Rectal smooth muscle tissue (tissue), 1 donor: Measurements from ENCODE around the gene CXXC5.

Experiments
- H3K27ac ChIP-seq: one replicate; pipeline ENCODE4 v1.7.0; 2013; ENCODE audit warnings: low read depth, low read length, inconsistent platforms
- H3K27me3 ChIP-seq: one replicate; pipeline ENCODE4 v1.7.0; 2013; ENCODE audit warnings: low read length; ENCODE audit not compliant: control insufficient read depth, insufficient read depth
- H3K36me3 ChIP-seq: one replicate; pipeline ENCODE4 v1.7.0; 2013; ENCODE audit warnings: low read length; ENCODE audit not compliant: control insufficient read depth, insufficient read depth
- H3K4me1 ChIP-seq: one replicate; pipeline ENCODE4 v1.7.0; 2013; ENCODE audit warnings: low read length; ENCODE audit not compliant: control insufficient read depth, insufficient read depth
- H3K4me3 ChIP-seq: one replicate; pipeline ENCODE4 v1.7.0; 2013; ENCODE audit warnings: low read length
- H3K9ac ChIP-seq: one replicate; pipeline ENCODE4 v1.7.0; 2013; ENCODE audit warnings: low read length

CXXC5 gene

DNA sequence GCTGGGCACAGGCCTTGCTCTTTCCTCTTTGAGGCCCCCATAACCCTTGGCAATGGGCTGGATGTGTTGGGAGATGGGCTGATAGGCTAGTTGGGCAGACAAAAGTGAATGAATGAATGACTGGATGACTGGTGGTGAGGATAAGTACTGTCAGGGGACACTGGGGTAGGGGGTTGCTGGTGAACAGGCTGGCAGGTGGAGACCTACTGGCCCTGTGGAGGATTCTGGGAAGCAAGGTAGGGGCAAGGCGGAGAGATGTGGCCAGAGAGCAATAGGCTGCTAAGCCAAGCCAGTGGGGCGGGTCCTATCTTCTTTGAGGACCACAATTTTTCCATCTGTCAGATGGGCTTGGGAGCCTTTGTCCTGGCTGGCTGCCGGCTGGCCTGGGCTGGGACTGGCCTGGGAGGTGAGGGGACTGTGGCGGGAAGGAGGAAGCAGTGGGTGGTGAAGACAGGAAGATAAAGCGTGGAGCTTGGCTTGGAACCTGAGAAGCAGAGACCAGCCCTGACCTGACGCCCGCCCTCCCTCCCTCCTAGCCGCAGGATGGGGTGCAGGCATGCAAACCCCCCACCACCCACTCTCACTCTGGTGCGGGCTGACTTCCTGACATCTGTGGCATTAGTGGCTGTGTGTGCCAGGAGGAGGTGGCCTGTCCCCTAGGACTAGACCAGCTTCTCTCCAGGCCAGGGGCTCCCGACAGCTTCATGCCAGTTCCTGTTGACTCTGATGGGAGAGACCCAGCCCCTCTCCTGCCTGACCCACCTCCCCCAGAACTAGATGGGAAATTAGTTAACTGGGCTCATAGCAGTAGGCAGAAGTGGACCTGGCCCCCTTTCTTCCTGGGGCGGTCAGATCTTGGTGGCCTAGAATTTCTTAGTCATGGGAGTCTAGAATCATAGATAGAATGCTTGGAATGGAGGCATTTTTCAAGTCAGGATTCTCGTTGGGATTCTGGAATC is 9.5 kb downstream of the CXXC5 start:
- Histone ChIP-seq H3K4me1 (peaks cover 61% of the 10 kb centered on the region), H3K27me3 (no peaks in the 10 kb centered on the region), H3K27ac (peak overlapping the region; percentile 86), H3K4me3 (no peak overlapping the region), H3K9ac (no peak overlapping the region), H3K36me3 (no peaks in the 10 kb centered on the region)

DNA sequence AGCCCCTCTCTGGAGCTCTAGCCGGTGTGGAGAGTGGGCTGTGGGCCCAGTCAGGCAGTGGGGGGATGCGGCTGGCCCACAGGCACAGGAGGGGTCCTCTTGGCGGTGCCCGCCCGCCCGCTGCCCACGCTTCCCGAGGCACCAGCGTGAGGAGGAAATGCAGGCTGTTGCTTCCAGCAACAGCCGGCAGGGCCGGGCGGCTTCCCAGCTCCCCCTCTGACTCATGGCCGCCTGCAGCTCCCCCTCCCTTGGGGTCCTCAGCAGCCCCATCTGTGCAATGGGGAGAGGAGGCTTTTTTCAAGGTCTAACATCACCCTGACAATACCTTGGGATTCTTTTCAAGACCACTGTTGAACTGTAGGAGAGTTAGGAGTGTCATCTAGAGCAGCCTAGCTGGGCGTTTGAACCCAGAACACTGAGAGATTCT is 10.4 kb downstream of the CXXC5 start:
- Histone ChIP-seq H3K9ac (no peak overlapping the region), H3K27ac (peak overlapping the region; percentile 86), H3K4me3 (no peak overlapping the region), H3K4me1 (peaks cover 57% of the 10 kb centered on the region), H3K27me3 (no peaks in the 10 kb centered on the region), H3K36me3 (no peaks in the 10 kb centered on the region)

DNA sequence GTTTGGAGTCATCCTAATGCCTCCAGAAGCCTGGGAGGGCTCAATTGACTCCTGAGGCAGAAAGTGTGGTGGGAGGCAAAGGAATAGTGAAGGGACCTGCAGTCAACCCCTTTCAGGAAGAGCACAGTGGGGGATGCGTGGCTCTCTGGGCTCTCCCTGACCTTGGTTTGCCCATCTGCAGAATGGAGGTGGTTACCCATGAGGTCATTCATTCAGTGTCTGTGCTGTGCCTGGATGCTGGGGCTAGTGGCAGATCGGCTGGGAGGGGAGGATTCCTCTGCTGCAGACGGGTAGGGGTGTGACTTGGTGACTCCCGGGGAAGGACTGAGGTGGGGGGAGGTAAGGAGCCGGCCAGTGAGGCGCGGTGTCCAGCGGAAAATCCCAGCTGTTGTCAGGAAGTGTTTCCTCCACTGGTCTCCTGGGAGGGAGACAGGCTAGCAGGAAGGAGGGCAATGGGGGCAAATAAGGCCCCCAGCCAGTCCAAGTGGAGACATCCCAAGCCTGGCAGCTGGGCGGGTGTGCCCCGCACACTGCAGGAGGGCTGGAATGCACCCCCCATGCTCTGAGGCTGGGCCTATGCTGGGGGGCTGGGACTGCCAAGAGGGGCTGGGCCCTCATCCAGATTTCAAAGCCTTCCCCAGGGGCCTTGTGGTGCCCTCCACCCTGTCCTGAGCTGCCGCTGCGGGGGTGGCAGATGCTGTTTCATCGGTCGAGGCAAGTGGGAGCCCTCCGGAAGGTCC is 10.9 kb downstream of the CXXC5 start:
- Histone ChIP-seq H3K4me1 (peaks cover 56% of the 10 kb centered on the region), H3K9ac (no peak overlapping the region), H3K36me3 (no peaks in the 10 kb centered on the region), H3K27ac (peak overlapping the region; percentile 86), H3K27me3 (no peaks in the 10 kb centered on the region), H3K4me3 (peak overlapping the region; percentile 43)

DNA sequence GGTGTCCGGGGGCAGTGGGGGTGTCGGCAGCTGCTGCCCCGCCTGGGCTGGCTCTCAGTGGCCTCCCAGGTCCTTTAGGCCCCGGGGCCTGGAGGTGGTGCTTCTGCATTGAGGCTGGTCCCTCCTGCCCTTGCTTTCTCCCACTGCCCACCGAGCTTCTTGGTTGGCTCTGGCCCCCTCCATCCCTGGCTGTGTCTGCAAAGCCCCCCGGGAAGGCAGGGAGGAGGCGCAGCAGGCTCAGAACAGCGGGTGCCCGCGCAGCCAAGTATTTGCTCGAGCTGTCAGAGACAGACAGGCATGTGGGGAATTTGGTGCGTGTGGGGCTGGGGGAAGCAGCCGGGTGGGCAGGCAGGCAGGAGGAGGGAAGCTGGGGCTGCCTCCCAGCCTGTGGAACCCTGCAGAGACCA is 11.5 kb downstream of the CXXC5 start:
- peak overlapping the region; percentile 43 for H3K4me3 ChIP-seq
- peak overlapping the region; percentile 29 for H3K9ac ChIP-seq
- peak overlapping the region; percentile 86 for H3K27ac ChIP-seq
- no peaks in the 10 kb centered on the region for H3K27me3 ChIP-seq
- no peaks in the 10 kb centered on the region for H3K36me3 ChIP-seq
- peaks cover 50% of the 10 kb centered on the region for H3K4me1 ChIP-seq

DNA sequence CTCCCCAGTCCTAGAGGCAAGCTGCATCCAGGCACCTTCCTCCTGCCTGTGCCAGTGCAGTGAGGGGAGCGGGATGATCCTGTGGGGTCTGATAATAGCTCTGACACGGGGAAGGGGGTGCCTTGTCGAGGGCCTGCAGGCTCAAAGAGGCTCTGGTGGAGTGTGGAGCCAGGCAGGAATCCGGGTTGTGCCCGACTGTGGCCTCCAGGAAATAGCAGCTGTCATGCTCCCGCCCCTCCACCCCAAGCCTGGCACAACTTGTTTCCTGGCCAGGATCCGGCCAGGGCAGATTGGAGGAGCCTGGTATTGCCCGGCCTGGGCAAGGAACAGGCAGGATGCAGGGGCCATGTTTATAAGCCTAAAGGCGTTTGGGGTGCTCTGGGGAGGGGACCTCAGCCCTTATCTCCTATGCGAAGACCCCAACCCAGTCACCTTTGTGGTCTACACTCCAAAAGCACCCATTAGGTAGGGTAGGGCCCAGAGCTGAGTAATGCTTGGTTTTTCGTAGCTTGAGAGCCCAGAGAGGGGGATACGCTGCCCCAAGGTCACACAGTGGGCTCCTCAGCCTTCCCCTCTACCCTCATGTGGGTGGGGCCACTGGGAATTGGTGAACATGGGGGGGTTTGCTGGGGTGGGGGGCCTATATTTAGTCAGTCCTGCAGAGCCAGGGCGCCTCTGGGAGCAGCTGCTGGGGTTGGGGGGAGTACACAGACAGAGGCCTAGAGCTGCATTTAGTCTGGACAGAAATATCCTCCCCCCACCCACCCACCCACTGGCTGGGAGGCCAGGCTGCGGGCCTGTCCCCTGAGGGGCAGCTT is 12.2 kb downstream of the CXXC5 start:
- H3K27me3 ChIP-seq, result no peaks in the 10 kb centered on the region
- H3K27ac ChIP-seq, result peak overlapping the region; percentile 86
- H3K4me1 ChIP-seq, result peaks cover 45% of the 10 kb centered on the region
- H3K4me3 ChIP-seq, result peak overlapping the region; percentile 43
- H3K9ac ChIP-seq, result peak overlapping the region; percentile 29
- no peaks in the 10 kb centered on the region for H3K36me3 ChIP-seq

DNA sequence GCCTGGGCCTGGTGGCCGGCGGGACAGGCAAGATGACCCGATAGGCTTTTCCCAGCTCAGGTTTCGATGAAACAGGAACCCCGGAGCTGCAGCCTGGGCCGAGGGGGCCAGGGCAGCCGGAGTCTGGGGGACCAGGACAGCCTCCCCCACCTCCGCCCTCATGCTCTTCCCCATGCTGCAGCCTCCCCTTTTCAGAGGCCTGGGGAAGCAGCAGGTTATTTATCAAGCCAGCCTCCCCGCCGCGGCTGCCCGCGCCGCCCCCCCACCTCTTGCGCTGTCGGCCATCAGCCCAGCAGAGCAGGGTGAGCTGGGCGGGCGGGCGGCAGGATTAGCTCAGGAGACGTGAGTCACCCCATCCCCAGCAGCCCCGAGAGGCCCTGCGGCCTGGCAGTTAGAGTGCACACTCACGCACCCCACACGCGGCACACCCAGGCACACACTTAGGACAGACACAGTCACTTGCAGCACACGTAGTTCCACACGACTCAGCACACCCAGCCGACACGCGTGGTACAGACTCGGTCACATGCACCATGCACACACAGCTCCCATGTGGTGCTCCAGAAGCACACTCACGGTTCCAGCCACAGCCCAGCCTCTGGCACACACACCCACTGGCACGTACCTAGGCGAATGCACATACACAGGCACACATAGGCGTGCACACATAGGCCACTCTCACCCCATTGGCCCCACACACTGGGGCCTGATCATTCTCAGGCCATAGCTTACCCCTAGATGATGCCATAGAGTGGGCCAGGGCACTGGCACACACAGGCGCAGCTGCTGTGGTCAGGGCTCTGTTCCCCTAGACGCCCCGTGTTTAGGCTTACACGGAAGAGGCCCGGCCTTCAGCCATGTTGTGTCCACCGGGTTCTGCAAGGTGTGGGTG is 13.0 kb downstream of the CXXC5 start:
- Histone ChIP-seq H3K36me3 (no peaks in the 10 kb centered on the region), H3K27ac (peak overlapping the region; percentile 81), H3K9ac (no peak overlapping the region), H3K4me1 (peaks cover 38% of the 10 kb centered on the region), H3K27me3 (no peaks in the 10 kb centered on the region), H3K4me3 (peak overlapping the region; percentile 35)

DNA sequence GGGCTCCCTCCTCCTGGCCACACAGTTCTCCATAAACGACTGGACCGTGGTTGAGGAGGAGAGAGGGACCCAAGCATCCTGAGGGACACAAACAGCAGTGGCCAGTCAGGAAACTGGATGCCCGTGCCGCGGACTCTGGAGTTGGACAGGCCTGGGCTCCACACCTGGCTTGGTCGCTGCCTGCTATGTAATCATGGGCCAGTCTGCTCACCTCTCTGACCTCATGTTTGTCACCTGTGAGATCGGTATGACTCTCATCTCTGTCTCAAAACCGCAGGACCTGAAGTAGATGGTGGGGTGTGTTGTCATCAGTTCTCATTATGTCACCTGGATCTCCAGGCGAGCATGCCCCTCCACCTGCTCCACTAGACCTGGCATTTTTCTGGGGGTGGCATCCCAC is 14.5 kb downstream of the CXXC5 start:
- no peak overlapping the region for H3K27ac ChIP-seq
- no peaks in the 10 kb centered on the region for H3K36me3 ChIP-seq
- H3K9ac ChIP-seq, result no peak overlapping the region
- peaks cover 41% of the 10 kb centered on the region for H3K4me1 ChIP-seq
- H3K4me3 ChIP-seq, result no peak overlapping the region
- no peaks in the 10 kb centered on the region for H3K27me3 ChIP-seq

DNA sequence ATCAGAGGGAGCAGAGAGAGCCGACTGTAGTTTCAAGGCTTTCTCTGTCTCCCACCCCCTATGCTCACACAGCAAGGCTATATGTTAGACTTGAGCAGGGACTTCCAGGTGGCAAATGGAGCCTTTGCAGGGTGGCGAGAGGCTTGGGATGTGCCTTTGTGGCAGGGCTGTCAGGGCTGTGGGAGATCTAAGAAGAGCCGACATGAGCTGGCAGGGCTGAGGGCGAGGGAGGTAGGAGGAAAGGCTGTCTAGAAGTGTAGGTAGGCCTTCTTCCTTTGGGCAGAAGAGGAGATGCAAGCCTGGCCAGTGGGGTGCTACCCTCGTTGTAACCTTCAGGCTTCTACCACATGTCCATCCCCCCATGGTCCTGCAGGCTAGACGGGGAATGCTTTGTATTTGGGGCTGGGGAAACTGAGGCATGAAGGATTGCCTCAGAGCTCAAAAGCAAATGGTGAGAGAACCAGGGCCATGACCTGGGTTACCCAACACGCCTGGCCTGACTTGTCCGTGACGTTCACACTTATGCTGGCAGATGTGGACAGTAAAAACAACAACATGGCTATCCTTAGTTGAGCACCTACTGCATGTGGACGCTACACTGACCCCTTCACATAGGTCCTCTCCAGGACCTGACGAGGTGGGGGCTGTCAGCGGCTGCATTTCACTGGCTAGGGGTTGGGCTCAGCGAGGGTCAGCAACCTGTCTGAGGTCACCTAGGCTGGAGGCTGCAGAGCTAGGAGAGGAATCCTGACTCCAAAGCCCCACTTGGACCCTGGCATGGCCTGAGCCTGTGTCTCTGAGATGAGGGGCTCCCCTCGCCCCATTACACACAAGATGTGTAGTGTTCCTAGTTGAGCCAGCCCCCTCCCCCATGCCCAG is 15.3 kb downstream of the CXXC5 start:
- no peak overlapping the region for H3K9ac ChIP-seq
- H3K27ac ChIP-seq, result no peak overlapping the region
- no peaks in the 10 kb centered on the region for H3K36me3 ChIP-seq
- H3K4me1 ChIP-seq, result peaks cover 36% of the 10 kb centered on the region
- no peak overlapping the region for H3K4me3 ChIP-seq
- H3K27me3 ChIP-seq, result no peaks in the 10 kb centered on the region

DNA sequence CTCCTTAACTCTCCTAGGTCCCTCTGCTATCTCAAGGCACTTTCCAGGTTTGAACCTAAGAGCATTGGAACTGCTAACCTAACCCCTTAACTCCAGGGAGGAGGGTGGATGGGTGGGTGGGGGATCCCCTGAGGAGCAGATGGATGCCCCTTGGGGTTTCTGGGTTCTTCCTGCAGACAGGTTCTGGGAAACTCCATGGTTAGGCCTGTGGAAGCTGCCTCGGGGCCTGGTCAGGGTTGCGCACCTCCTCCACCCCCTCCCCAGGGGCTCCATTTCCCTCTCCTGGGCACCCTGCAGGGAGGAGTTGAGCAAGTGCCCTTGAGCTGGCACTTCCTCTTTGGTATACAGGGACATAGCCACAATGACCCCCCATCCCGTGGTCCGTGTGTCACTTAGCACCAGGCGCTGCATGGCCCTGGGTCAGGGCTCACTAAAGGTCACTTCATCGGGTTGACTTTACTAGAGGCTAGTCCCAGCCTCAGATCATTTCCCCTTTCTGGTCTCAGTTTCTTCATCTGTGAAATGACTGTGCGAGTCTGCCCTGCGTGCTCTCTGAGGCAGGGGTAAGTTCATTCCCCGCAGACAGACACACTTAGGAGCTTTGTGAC is 16.0 kb downstream of the CXXC5 start:
- H3K36me3 ChIP-seq, result no peaks in the 10 kb centered on the region
- no peak overlapping the region for H3K27ac ChIP-seq
- H3K4me1 ChIP-seq, result peaks cover 36% of the 10 kb centered on the region
- H3K27me3 ChIP-seq, result no peaks in the 10 kb centered on the region
- H3K9ac ChIP-seq, result no peak overlapping the region
- no peak overlapping the region for H3K4me3 ChIP-seq

DNA sequence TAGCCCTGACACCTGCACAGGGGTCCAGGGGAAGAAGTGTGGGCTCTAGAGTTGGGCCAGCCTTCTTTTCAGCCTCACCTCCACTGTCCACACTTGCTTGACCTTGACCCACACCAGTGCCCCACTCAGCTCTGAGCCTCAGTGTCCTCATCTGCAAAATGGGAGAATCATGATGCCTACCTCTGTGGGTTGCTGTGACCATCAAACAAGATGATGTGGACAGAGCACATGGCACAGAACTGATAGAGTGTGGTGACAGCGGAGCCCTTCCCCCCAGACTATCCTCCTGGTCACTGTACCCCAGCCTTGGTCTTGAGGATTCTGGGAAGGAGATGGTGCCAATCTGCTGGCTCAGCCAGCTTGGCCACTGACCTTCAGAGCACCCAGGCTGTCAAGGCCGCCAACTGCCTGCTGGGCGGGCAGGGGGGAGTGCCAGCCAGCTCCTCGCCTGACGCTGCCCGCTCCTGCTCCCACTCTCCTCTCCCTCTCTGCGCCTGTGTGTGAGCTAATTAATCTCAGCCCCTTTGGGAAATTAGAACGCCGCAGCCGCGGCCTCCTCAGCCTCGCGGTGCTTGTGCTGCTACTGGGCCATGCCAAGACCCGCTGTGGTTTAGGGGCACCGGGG is 16.7 kb downstream of the CXXC5 start:
- peak overlapping the region; percentile 12 for H3K27ac ChIP-seq

More for the DNA sequence above, 16.7 kb downstream of the CXXC5 start:
- Histone ChIP-seq H3K27me3 (no peaks in the 10 kb centered on the region), H3K36me3 (no peaks in the 10 kb centered on the region), H3K9ac (no peak overlapping the region), H3K4me1 (peaks cover 31% of the 10 kb centered on the region), H3K4me3 (no peak overlapping the region)
